RWPE2 (cell line): ENCODE results near the gene PRG2.

Experiments used
- ATAC-seq: fragments of 200-7000 bp; cut with Tn5 transposase; 3 replicates; pipeline ENCODE4 v1.9.1; 2021; ENCODE audit warnings: low read depth
- DNase-seq: peaks from one replicate; pipeline ENCODE4 v3.0.0-alpha.2; 2020; ENCODE audit warnings: low spot score
- H3K27ac ChIP-seq: fragments of 450-650 bp; 2 replicates; pipeline ENCODE4 v1.5.1; 2017; ENCODE audit warnings: mild to moderate bottlenecking; ENCODE audit not compliant: poor library complexity, severe bottlenecking
- H3K27me3 ChIP-seq: fragments of 250-450 bp; sonication (Bioruptor Pico); 2 replicates; pipeline ENCODE4 v1.5.1; 2021; ENCODE audit warnings: mild to moderate bottlenecking, moderate library complexity; ENCODE audit not compliant: insufficient read depth, poor library complexity, severe bottlenecking
- H3K36me3 ChIP-seq: fragments of 250-450 bp; sonication (Bioruptor Pico); 2 replicates; pipeline ENCODE4 v1.5.1; 2020; ENCODE audit warnings: low read depth, mild to moderate bottlenecking, moderate library complexity
- H3K4me1 ChIP-seq: fragments of 250-450 bp; sonication (Bioruptor Pico); 2 replicates; pipeline ENCODE4 v1.5.1; 2021; ENCODE audit warnings: mild to moderate bottlenecking, moderate library complexity; ENCODE audit not compliant: insufficient read depth, poor library complexity, severe bottlenecking
- H3K4me3 ChIP-seq: fragments of 250-450 bp; sonication (Bioruptor Pico); 2 replicates; pipeline ENCODE4 v1.5.1; 2021; ENCODE audit warnings: mild to moderate bottlenecking, moderate library complexity; ENCODE audit not compliant: severe bottlenecking
- H3K9me3 ChIP-seq: fragments of 250-450 bp; sonication (Bioruptor Pico); 2 replicates; pipeline ENCODE4 v1.5.1; 2021; ENCODE audit warnings: mild to moderate bottlenecking, moderate library complexity; ENCODE audit not compliant: severe bottlenecking
- TF ChIP-seq, protein P1 (sequence below): fragments of 450-650 bp; IDR thresholded peaks from one replicate; pipeline ENCODE4 v1.5.1; 2017; ENCODE audit warnings: mild to moderate bottlenecking, moderate library complexity; ENCODE audit not compliant: poor library complexity, severe bottlenecking

PRG2 gene

GRCh38 chr11:57359896-57360690 is 30.4 kb downstream of the PRG2 start:
- no peak overlapping the region for H3K4me3 ChIP-seq
- no peaks in the 10 kb centered on the region for H3K9me3 ChIP-seq
- ATAC-seq: no peak
- TF ChIP-seq, protein P1, sequence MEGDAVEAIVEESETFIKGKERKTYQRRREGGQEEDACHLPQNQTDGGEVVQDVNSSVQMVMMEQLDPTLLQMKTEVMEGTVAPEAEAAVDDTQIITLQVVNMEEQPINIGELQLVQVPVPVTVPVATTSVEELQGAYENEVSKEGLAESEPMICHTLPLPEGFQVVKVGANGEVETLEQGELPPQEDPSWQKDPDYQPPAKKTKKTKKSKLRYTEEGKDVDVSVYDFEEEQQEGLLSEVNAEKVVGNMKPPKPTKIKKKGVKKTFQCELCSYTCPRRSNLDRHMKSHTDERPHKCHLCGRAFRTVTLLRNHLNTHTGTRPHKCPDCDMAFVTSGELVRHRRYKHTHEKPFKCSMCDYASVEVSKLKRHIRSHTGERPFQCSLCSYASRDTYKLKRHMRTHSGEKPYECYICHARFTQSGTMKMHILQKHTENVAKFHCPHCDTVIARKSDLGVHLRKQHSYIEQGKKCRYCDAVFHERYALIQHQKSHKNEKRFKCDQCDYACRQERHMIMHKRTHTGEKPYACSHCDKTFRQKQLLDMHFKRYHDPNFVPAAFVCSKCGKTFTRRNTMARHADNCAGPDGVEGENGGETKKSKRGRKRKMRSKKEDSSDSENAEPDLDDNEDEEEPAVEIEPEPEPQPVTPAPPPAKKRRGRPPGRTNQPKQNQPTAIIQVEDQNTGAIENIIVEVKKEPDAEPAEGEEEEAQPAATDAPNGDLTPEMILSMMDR: no peak
- no peak overlapping the region for H3K27ac ChIP-seq
- no peaks in the 10 kb centered on the region for H3K27me3 ChIP-seq
- DNase-seq: no peak
- no peaks in the 10 kb centered on the region for H3K36me3 ChIP-seq
- no peaks in the 10 kb centered on the region for H3K4me1 ChIP-seq

- Histone ChIP-seq H3K27me3 (no peaks in the 10 kb centered on the region), H3K27ac (no peak overlapping the region), H3K9me3 (no peaks in the 10 kb centered on the region), H3K4me3 (no peak overlapping the region), H3K4me1 (no peaks in the 10 kb centered on the region), H3K36me3 (no peaks in the 10 kb centered on the region)
- DNase-seq (no peak), ATAC-seq (no peak; the same call in 2 of the 3 replicates)
- TF ChIP-seq, protein P1: no peak
Observed at GRCh38 chr11:57359396-57359795, 31.1 kb downstream of the PRG2 start.

GRCh38 chr11:57358991-57359390 is 31.5 kb downstream of the PRG2 start:
- Histone ChIP-seq H3K9me3 (no peaks in the 10 kb centered on the region), H3K27ac (no peak overlapping the region), H3K4me1 (no peaks in the 10 kb centered on the region), H3K36me3 (no peaks in the 10 kb centered on the region), H3K27me3 (no peaks in the 10 kb centered on the region), H3K4me3 (no peak overlapping the region)
- ATAC-seq (no peak), DNase-seq (no peak)
- TF ChIP-seq, protein P1: no peak

GRCh38 chr11:57358543-57358961 is 31.9 kb downstream of the PRG2 start:
- no peak overlapping the region for H3K4me3 ChIP-seq
- no peaks in the 10 kb centered on the region for H3K27me3 ChIP-seq
- DNase-seq: no peak
- ATAC-seq: no peak
- TF ChIP-seq, protein P1: no peak
- H3K36me3 ChIP-seq: no peaks in the 10 kb centered on the region
- no peaks in the 10 kb centered on the region for H3K9me3 ChIP-seq
- no peak overlapping the region for H3K27ac ChIP-seq
- no peaks in the 10 kb centered on the region for H3K4me1 ChIP-seq

GRCh38 chr11:57357856-57358255 is 32.6 kb downstream of the PRG2 start:
- ATAC-seq (no peak; the same call in 2 of the 3 replicates), DNase-seq (no peak)
- no peaks in the 10 kb centered on the region for H3K4me1 ChIP-seq
- H3K9me3 ChIP-seq: no peaks in the 10 kb centered on the region
- no peaks in the 10 kb centered on the region for H3K27me3 ChIP-seq
- TF ChIP-seq, protein P1: no peak
- no peak overlapping the region for H3K27ac ChIP-seq
- no peaks in the 10 kb centered on the region for H3K36me3 ChIP-seq
- H3K4me3 ChIP-seq: no peak overlapping the region
